Activated CD8-positive, alpha-beta memory T cell treated with anti-CD3 and anti-CD28 coated beads, Interleukin-2, amount 50 U/mL, for 4 hours (primary cell): Measurements from ENCODE around the gene ERI2.
"Not testable (repeated sequence)": the region's sequence is repeated elsewhere in the genome, so short reads cannot be mapped to it uniquely, and the experiment has no call there.

ENCODE experiments used
- DNase-seq: peaks from one replicate; pipeline ENCODE4 v3.0.0-alpha.2; 2020

The ERI2 gene

DNA sequence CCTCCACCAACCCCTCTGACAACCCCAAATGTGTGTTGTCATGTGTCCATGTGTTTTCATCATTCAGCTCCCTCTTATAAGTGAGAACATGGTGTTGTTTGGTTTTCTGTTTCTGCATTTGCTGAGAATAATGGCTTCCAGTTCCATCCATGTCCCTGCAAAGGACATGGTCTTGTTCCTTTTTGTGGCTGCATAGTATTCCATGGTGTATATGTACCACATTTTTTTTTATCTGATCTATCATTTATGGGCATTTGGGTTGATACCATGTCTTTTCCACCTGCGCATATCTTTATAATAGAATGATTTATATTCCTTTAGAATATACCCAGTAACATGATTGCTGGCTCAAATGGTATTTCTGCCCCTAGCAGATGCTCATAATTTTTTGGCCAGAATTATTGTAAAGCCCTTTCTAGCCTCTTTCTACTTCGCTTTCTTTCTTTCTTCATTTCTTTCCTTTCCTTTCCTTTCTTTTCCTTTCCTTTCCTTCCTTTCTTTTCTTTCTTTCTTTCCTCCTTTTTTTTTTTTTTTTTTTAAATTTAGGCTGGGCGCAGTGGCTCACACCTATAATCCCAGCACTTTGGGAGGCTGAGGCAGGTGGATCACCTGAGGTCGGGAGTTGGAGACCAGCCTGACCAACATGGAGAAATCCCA is 12.8 kb upstream of the ERI2 start:
- no peak for DNase-seq

DNA sequence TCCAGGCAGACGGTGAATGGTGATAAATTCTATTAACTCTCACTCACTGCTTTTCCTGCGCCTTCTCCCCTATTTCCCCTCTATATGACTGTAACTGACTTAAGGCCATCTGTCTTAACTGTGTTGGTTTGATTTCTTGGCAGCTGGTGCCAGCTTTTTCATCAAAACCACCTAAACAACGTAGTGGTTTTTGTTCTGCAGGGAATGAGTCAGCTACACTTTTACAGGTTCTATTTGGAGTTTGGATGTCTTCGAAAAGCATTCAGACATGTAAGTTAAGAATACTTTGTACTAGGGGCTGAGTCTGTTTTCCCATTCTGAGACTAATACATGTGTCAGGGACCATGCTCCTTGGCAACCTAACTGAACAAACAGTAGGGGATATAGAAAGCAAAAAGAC is 8.5 kb upstream of the ERI2 start:
- DNase-seq: no peak

DNA sequence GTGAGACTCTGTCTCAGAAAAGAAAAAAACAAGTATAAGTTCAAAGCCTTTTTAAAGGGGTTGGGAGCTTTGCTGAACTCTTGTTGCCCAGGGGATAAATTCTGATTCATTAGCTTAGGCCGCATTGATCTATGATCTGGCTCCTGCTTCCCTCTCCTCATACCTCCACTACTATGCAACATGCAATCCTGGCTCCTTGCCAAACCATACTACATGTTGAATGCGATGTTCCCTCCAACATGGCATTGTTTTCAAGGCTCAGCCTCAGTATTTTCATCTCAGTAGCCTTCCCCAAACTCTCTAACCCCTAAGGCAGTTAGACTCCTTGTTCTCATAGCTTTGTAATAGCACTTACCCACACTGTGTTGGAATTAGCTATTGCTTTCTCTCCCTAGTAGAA is 6.2 kb upstream of the ERI2 start:
- no peak for DNase-seq

DNA sequence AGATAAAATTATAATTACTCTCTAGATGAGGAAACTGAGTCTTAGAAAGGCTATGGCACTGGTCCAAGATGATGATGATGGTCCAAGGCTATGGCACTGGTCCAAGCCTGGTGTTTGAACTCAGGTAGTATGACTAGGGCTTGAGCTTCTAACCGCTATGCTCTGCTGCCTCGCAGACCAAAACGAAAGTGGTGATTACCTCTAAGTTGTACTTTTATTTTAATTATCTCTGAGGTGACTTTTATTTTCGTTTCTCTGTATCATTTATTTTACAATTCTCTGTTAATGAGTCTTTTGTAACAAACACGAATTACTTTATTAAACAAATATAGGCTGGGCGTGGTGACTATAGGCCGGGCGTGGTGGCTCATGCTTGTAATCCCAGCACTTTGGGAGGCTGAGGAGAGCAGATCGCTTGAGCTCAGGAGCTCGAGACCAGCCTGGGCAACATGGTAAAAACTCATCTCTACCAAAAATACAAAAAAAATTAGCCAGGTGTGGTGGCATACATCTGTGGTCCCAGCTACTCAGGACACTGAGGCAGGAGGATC is 5.7 kb upstream of the ERI2 start:
- no peak for DNase-seq

DNA sequence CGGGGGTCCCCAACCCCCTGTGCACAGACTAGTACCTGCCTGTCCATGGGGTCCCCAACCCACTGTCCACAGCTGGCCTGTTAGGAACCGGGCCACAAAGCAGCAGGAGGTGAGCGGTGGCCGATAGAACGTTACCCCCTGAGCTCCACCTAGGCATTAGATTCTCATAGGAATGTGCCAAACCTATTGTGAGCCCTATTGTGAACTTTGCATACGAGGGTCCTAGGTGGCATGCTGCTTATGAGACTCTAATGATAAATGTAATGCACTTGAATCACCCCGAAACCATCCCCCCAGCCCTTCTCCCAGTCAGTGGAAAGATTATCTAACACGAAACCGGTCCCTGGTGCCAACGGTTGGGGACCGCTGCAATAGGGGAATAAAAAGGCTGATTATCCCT is 1.6 kb upstream of the ERI2 start:
- no peak for DNase-seq

DNA sequence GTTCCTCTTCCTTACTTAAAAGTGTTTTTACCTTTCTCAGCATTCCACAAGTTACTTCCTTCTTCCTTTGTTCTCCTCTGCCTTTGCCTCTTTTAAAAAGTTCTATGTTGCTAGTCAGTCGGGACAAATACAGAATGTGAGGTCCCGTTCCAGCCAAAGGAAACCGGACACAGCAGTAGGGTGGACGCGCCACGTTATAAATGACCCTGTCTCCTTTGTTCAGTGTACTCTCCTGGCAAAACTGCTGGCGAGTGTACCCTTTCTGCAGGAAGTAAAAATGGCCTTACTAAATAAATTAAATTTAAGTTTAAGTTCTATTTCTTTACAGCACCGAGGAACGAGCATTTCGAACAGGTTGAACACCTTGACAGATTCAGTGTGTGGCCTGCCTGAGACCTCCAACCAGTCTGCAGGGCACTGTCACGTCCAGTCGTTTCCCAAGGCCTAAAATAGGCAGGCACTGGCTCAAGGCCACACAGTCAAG is 546 bp downstream of the ERI2 start:
- not testable (repeated sequence) for DNase-seq

DNA sequence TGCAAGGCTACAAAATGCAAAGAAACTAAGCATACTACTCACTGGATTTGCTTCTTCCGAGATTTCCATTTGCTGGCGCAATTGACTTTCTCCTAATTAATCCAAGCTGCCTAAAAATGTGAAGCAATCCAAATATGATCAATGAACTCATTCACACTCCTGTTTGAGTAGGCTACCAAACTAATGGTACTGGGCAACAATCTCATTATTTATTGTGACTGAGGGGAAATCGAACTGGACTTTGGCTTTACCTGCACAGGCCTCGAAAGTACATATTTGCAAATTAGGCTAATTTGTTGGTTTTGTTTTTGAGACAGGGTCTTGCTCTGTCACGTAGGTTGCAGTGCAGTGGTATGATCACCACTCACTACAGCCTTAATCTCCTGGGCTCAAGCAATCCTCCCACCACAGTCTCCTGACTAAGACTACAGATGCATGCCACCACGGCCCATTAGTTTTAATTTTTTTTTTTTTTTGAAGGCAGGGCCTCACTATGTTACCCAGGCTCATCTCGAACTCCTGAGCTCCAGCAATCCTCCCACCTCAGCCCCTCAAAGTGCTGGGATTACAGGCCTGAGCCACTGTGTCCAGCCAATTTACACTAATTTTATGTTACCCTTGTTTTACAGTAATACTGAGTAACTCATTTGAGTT is 2.6 kb downstream of the ERI2 start:
- no peak for DNase-seq

DNA sequence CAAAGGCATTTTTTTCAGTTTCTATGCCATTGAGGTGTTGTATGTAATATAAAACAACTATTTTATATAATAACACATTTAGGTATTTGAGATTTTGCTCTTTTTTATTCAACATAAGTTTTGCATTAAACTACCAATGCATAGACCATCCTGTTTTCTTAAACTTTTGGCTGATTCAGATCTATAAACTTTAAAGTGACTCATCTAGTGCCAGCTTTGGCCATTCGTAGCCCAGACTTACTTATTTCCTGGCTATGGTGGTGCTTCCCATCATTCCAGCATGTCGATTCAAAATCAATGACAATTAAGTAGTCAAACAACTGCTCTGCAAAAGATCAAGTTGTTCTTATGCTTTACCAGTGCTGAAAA is 3.1 kb downstream of the ERI2 start:
- DNase-seq: no peak

DNA sequence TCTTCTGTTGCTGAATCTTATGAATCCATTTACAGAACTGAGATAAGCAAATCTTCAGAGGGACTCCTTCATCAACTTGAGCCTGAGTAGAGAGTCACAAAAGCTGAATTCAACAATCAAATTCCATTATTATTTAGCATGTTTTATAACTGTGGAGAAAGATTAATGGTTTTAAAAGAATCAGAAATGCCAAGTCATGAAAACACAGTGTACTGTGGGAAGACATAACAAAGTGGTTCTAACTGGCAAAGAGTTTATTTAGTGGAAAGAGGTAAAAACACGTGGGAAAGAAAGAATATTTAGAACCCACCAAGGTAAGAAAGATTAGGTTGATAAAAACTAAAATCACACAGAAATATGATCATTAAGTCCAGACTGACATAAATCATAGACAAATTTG is 5.0 kb downstream of the ERI2 start:
- DNase-seq: no peak

DNA sequence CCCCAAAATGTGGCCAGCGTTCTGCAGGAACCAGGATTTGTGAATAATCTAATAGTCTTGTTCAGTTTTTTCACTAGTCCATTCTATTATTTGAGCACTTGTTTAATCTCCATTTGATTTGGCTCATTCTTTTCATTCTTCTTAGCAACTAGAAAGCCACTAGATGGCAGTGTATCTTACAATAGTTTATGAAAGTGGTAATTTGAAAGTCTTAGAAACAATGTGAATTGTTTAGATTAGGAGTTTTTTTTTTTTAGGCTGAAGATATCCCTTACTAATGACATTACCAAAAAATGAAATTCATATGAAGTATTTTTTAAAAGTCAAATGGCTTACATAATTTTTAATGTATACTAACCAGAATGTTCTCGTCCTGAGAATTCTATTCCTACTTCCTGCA is 6.7 kb downstream of the ERI2 start:
- DNase-seq: no peak

DNA sequence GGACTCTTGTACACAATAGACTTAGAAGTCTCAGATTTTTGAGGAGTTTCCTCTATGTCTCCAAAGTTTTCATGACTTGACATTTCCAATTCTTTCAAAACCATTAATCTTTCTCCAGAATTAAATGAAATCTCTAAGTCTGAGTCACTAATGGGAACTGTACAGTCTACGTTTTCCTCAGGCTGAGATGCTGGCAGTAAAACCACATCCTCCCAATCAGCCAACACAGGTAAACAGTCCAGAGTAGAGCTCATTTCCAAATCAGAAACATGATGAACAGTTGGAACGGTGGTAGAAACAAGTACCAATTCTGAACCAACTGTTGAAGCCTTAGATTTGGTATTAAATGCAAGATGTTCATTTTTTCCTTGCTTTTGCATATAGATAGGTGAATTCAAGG is 7.9 kb downstream of the ERI2 start:
- DNase-seq: no peak

DNA sequence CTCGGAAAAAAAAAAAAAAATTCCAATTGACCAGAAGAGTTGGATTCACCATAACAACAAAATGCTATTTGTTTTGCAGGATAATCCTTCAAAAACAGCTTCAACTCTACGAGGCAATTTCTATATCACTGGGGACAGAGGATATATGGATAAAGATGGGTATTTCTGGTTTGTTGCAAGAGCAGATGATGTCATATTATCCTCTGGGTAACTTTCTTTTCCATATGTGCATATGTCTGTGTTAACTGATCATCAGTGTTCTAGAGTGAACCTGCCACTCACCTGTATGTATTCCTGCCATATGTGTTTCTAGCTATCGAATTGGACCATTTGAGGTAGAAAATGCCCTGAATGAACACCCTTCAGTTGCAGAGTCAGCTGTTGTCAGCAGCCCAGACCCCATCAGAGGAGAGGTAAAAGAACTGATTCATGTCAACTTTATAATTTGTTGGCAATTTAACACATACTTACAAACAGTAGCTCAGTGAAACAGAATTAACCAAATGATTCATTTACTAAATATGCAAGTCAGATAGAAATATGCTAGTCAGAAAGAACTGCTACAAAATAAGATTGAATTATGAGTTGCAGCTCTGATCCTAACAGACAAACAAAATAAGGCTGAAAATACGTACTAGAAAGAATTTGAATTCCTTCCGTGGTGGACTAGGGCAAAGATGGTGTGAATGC is 14.2 kb downstream of the ERI2 start:
- DNase-seq: no peak

DNA sequence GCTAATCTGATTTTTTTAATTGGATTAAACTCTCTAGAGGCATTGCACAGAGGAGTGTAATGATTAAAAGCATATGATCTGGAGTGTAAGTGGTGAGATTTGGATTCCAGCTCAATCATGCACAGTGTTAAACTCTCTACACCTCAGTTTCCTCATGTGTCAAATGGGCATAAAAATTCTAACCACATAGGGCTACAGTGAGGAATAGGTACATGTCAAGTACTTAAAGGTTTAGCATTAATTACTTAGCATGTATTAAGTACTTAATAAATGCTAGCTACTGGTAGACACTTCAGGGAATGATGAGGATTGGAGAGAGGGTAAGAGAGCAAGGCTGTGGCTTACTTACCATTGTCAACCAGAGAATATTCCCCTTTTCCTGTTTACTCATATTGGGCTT is 17.1 kb downstream of the ERI2 start:
- no peak for DNase-seq

DNA sequence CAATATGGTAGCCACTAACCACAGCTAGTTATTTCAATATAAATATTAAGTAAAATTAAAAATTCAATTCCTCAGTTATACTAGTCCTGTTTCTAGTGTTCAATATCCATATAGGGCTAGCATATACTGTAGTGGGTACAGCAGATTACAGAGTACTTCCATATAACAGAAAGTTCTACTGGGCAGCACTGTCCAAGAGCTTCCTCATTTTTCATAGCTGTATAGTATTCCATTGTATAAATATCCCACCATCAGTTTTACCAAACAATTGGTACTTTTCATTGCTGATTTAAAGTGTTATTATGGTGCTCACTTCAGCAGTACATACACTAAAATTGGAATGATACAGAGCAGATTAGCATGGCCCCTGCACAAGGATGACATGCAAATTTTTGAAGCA is 22.1 kb downstream of the ERI2 start:
- no peak for DNase-seq

DNA sequence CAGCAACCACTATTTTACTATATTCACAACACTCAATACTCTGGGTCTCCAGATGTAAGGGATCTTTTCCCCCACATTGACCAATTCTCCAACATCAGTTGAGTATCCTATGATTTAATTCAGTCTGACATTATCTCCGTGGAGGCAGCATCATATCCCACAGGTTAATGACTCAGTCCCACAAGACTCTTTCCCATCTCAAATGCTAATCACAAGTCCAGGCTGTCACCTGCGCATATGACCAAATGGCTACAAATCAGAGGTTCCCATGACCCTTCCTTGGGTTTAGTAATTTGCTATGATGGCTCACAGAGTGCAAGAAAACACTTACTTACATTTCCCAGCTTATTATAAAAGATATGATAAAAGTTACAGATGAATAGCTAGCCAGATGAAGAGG is 23.8 kb downstream of the ERI2 start:
- no peak for DNase-seq

DNA sequence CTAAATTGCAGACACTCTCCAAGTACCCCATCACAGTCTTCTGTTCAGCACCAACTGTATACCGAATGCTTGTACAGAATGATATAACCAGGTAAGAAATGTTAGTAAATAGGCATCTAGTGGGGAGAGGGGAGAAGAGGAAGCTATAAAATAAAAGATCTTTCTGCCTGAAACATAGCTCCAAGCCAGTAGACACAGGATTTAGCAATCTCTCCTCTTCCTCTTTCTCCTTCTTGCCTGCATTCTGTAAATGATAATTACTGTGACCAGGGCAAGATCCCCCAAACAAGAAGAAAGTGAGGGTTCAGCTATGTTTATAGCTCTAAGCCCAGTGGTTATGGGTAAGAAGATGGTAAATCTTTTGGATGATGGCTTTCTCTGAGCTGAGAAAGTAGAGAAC is 24.6 kb downstream of the ERI2 start:
- DNase-seq: no peak

DNA sequence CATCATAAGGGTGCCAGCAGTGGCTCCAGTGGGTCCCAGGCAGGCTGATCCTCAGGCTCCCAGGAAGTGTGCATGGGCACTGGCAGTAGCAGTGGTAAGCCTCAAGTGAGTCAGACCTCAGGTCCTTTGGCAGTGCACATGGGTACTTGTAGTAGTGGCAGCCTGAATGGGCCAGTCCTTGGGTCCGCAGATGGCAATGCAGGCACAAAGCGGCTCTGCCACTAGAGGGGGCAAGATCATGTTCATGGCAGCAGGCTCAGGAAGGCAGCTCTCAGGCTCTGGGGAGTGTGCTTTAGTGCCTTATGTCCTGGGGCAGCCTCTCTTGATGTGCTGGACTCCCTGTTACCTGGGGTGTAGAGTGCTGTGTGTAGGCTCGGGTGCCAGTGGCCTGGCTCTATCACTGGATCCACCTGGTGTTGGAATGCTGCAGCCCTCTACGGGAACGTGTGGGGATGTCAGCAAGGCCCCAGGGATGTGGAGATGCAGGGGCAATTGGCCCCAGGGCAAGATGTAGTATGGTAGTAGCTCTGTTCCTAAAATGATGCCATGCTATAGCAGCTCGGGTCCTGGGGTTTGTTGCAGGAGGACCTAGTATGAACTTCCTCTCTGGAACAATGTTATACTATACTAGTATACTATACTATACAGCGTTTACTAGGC is 31.4 kb downstream of the ERI2 start:
- DNase-seq: peak; percentile 40

DNA sequence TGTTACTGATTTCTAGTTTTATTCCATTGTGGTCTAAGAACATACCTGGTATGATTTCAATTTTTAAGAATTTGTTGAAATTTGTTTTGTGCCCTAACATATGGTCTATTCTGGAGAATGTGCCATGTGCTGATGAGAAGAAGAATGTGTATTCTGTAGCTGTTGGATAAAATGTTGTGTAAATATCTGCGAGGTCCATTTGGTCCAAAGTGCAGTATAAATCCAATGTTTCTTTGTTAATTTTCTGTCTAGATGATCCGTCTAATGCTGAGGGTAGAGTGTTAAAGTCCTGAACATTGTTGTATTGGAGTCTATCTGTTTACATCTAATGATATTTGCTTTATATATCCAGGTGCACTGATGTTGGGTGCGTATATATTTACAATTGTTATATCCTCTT is 32.6 kb downstream of the ERI2 start:
- no peak for DNase-seq

DNA sequence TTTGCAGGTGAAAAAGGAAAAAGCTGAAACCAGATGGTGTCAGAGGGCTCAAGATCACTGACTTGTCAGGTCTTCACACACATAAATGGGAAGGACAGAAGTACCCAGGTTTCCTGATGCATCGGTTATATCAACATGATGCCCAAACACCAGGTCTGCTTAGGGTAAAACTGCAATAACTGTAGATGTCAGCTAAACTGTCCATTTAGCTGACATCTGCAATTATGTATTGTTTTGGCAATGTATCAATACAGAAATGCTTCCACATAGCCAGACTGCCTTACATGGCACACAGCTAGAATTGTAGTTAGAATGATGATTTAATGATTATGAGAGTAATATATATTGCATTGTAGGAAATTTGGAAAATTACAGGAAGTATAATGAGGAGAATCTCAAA is 37.5 kb downstream of the ERI2 start:
- DNase-seq: no peak

DNA sequence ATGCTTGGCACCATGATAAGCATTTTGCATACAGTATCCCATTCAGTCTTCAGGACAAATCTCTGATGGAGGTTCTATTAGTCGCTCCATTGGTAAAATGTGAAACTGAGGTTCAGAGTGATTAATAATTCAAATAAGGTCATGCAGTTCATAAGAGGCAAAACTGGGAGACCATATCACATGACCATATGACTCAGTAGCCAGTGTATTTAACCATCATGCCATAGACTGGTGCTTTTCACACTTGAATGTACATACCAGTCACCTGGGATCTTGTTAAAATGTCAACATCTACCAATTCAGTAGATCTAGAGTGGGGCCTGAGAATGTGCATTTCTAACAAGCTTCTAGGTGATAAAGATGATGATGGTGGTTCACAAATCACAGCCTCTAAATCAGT is 38.2 kb downstream of the ERI2 start:
- no peak for DNase-seq

DNA sequence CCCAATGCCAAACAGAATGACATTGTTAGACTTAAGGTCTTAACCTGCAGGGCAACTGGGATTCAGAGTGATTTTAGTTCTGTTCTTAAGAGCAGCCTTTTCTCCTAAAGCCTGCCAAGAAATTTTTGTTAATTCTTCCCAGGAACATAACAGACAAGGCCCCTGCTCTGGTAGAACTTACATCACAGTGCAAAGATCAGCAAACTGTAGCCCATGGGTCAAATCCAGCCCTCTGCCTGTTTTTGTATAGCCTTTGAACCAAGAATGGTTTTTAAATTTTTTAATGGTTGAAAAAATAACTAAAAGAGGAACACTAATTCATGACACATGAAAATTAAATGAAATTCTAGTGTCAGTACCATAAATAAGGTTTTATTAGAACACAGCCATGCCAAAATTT is 38.7 kb downstream of the ERI2 start:
- no peak for DNase-seq

DNA sequence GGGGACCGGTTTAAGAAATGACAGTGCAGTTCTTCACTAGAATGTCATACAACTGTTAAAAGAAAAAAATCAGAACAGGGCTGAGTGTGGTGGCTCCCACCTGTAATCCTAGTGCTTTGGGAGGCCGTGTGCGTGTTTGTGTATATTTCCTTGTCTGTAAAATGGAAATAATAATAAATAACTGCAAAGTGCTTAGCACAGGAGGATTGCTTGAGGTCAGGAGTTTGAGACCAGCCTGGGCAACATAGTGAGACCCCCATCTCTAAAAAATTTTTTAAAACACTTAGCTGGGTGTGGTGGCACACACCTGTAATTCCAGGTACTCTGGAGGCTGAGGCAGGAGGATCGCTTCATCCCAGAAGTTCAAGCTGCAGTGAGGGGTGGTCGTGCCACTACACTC is 40.0 kb downstream of the ERI2 start:
- DNase-seq: no peak

DNA sequence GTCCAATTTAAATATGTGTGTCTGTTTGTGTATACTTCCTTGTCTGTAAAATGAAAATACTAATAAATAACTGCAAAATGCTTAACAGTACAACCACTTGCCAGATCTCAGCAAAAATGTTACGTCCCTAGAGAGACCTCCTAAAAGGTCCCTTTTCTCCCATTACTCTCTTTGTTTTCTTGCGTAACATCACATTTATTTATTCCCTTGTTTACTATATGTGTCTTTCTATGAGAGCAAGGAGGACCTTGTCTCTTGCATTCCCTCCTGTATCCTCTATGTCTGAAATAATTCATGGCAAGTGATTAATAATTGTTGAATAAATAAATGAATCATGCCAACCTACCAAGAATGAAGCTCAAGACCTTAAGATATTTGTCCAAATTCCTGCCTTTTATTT is 40.5 kb downstream of the ERI2 start:
- DNase-seq: no peak

DNA sequence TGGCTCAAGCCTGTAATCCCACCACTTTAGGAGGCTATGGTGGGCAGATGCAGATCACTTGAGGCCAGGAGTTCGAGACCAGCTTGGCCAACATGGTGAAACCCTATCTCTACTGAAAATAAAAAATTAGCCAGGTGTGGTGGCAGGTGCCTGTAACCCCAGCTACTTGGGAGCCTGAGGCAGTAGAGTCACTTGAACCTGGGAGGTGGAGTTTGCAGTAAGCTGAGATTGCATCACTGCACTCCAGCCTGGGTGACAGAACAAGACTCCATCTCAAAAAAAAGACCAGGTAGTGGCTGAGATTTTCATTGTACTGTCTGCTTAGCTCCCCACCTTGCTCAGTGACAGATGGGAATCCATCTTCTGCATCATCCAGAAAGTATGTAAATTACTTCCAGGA is 41.8 kb downstream of the ERI2 start:
- not testable (repeated sequence) for DNase-seq
